NCI-H2196 (cell line): Measurements from ENCODE around the gene FLYWCH2.
"Not testable (repeated sequence)": the region's sequence is repeated elsewhere in the genome, so short reads cannot be mapped to it uniquely, and the experiment has no call there.

Source experiments
- DNase-seq: peaks from one replicate; lab custom pipeline; 2025; ENCODE audit not compliant: unreplicated experiment; lab: John Stamatoyannopoulos, UW

Gene FLYWCH2

GRCh38 chr16:2912330-2913199, 29.6 kb downstream of the FLYWCH2 start:
- DNase-seq = no peak

DNA sequence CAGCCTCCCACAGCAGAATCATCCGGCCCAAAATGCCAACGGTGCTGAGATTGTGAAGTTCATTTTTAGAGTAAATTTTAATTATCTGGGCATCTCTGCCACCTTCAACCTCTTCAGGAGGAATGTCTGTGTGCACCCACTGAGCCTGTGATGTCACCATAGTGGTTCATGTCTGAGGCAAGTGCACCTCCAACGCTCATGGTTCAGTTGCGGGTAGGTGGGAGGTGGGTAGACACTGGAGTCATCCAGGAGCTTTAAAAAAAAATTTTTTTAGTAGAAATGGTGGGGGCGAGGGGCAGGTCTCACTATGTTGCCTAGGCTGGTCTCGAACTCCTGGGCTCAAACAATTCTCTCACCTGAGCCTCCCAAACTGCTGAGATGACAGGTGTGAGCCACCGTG, 30.6 kb downstream of the FLYWCH2 start:
- DNase-seq = no peak

DNA sequence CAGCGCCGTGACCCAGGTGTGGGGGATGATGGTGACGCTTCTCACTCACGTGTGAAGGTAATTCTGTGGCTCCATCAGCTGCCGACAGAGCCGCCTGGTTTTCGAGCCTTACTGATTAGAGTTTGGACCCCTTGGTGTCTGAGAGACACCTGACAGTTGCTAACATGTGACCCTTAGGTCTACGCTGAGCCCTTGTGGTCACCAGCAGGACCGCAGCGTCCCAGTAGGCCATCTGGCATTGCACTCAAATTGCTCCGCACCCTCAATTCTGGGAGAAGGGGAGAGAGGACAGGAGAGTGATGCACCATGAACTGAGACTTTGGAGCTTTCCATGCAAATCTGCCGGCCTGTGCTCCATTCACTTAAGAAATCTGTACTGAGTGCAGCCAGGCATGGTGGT, 31.2 kb downstream of the FLYWCH2 start:
- no peak for DNase-seq

DNA sequence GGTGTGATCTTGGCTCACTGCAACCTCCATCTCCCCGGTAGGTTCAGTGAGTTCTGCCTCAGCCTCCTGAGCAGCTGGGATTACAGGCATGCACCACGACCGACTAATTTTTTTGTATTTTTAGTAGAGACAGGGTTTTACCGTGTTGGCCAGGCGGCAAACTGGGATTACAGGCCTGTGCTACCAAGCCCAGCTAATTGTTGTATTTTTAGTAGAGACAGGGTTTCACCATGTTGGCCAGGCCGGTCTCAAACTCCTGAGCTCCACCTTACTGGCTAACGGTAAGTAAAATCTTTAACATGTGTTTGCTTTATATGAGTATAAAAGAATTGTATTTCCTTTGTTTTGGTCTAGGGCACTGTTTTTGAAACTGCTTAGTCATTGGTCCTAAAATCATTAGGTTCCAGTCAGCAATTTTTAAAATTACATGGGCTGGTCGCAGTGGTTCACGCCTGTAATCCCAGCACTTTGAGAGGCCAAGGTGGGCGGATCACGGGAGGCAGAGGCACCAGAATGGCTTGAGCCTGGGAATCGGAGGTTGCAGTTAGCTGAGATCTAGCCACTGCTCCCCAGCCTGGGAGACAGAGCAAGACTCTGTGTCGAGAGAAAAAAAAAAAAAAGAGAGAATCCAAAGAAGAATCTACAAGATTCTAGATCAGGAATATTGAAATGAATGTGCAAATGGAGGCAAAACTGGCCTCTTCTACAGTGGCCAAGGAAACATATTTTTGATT, 32.3 kb downstream of the FLYWCH2 start:
- DNase-seq = no peak

GRCh38 chr16:2919511-2920255, 36.7 kb downstream of the FLYWCH2 start:
- DNase-seq = peak; percentile 56

- DNase-seq = no peak
Observed at GRCh38 chr16:2923481-2923880, 40.5 kb downstream of the FLYWCH2 start.

DNA sequence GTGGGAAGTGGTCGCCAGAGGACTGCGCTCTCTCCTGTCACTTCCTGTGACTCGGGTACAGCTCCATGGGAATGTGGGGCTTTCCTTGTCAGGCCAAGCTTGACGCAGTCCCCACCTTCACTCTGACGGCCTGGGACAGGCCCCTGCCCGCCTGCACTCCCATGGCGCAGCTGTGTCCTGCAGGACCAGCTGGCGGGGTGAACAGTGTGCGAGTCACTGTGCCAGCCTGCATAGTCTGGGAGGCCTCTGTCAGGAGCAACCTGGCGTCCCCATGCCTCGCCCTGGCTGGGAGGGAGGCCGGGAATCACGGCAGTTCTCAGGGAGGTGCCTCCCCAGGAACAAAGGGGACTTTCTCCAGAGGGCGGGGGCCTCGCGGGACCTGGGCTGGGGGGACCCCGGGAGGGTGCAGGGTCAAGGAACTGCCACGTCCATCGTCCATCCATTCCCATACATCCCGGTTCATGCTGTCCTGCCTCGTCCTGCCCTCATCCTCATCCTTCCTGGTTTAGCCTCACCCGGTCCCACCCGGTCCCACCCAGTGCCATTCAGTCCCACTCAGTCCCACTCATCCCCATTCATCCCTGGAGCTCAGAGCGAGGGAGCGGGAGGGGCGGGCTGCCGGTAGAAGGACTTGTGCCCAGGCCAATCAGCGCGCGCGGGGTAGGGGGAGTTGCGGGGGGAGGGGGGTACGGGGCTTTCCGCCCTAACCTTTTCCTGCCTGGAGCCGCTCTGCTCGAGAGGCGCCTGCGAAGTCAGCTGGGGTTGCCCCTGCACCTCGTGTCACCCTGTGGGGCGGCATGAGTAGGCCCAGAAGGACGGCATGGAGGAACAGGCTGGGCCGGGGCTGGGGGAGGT, 42.1 kb downstream of the FLYWCH2 start:
- DNase-seq = no peak

DNA sequence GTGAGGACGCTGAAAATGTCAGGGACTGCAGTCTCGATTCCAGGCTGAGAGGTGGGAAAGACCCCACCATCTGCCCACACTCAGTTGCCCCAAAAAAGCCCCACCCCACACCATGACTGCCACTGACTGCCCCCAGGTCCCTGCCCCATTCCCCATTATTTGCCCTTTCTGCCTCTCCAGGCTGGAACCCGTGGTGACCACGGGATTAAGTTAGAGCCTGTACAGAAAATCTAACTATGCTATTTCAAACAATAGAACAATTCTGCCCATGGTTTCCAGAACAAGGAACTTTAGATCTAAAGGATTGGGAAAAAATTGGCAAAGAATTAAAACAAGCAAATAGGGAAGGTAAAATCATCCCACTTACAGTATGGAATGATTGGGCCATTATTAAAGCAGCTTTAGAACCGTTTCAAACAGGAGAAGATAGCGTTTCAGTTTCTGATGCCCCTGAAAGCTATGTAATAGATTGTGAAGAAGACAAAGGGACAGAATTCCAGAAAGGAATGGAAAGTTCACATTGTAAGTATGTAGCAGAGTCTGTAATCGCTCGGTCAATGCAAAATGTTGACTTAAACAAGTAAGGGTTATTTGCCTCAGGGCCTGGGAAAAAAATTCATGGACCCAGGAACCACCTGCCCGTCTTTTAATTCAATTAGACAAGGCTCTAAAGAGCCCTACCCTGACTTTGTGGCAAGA, 43.1 kb downstream of the FLYWCH2 start:
- DNase-seq = no peak

GRCh38 chr16:2926650-2926999, 43.6 kb downstream of the FLYWCH2 start:
- no peak for DNase-seq

DNA sequence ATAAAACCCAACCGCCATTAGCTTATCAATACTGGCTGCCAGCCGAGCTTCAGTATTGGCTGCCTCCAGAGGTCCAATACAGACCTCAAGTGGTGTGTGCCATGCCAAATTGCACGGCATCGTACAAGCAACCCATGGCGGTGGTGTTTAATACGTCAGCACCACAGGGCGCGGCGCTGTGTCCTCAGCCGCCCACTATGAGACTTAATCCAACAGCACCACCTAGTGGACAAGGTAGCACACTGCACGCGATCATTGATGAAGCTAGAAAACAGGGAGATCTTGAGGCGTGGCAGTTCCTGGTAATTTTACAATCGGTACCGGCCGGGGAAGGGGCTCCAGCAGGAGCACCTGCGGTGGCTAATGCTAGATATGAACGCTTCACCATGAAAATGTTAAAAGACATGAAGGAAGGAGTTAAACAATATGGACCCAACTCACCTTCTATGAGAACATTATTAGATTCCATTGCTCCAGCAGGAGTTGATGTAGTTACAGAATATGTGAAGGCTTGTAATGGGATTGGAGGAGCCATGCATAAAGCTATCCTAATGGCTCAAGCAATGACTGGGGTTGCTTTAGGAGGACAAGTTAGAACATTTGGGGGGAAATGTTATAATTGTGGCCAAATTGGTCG, 44.1 kb downstream of the FLYWCH2 start:
- DNase-seq = peak; percentile 93

- not testable (repeated sequence) for DNase-seq
Observed at GRCh38 chr16:2928151-2928550, 45.1 kb downstream of the FLYWCH2 start.

DNA sequence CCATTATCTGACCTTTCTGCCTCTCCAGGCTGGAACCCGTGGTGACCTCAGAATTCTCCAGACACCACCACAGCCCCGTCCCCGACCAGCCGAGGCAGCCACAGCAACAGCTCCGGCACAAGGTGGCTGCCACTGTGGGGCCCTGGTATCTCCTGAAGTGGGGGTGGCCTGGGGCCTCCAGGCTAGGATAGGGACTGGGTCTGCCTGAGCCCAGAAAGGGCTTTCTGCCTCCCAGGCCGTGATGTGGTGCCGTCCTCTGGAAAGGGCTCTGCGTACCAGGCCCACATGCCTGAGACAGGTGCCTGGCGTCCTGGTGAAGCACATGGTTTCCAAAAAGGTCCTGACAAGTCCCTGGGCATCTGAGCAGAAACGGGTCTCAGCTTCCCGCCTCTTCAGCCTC, 45.8 kb downstream of the FLYWCH2 start:
- DNase-seq = no peak

DNA sequence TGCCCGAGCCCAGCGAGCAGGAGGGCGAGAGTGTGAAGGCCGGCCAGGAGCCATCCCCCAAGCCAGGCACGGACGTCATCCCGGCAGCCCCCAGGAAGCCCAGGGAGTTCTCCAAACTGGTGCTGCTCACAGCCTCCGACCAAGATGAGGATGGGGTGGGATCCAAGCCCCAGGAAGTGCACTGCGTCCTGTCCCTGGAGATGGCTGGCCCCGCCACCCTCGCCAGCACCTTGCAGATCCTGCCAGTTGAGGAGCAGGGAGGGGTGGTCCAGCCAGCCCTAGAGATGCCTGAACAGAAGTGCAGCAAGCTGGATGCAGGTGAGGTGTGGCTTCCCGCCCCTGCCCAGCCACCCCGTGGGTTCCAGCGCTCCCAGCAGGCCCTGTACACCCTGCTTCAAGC, 46.7 kb downstream of the FLYWCH2 start:
- DNase-seq = no peak

- DNase-seq = no peak
Observed at GRCh38 chr16:2930236-2930635, 47.2 kb downstream of the FLYWCH2 start.

DNA sequence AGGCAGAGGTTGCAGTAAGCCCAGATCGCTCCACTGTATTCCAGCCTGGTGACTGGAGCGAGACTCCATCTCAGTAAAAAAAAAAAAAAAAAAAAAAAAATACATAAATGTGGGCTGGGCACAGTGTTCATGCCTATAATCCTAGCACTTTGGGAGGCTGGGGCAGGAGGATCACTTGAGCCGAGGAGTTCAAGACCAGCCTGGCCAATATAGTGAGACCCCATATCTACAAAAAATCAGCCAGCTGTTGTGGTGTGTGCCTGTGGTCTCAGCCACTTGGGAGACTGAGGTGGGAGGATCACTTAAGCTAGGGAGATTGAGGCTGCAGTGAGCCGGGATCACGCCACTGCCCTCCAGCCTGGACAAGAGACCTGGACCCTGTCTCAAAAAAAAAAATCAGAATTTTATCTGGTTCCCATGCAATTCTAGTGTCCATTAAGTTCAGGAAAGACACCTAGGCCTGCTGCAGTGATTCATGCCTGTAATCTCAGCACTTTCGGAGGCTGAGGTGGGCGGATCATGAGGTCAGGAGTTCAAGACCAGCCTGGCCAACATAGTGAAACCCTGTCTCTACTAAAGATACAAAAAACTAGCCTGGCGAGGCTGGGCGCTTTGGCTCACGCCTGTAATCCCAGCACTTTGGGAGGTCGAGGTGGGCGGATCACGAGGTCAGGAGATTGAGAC, 48.4 kb downstream of the FLYWCH2 start:
- not testable (repeated sequence) for DNase-seq

DNA sequence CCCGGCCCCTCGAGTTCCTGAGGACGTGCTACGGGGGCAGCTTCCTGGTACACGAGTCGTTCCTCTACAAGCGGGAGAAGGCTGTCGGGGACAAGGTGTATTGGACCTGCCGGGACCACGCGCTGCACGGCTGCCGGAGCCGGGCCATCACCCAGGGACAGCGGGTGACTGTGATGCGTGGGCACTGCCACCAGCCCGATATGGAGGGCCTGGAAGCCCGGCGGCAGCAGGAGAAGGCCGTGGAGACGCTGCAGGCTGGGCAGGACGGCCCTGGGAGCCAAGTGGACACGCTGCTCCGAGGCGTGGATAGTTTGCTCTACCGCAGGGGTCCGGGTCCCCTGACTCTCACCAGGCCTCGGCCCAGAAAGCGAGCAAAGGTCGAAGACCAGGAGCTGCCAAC, 50.1 kb downstream of the FLYWCH2 start:
- no peak for DNase-seq

DNA sequence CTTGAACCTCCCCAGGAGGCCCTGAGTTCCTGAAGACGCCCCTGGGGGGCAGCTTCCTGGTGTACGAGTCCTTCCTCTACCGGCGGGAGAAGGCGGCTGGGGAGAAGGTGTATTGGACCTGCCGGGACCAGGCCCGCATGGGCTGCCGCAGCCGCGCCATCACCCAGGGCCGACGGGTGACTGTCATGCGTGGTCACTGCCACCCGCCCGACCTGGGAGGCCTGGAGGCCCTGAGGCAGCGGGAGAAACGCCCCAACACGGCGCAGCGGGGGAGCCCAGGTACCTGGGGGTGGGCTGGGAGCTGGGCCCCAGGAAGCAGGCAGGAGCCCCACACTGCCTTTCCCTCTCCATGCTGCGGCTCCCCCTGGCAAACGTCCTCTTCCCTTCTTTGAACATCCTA, 50.7 kb downstream of the FLYWCH2 start:
- DNase-seq = no peak

DNA sequence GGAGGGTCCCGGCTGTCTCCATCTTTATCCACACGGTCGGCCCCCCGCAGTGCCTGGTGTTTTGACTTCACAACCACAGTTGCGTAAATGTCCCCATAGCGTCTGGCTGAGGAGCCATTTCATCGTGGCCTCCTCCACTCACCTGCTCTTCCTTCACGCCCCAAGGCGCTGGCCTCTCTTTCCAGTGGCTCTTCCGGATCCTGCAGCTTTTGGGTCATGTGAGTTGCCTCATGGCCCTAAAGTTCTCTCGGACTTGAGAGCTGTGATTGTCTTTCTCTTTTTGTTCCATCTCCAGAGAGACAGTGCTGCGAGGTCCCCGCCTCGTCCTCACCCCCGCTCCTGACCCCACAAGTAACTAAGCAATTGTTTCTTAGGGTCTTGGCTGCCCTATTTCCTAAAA, 51.4 kb downstream of the FLYWCH2 start:
- no peak for DNase-seq

DNA sequence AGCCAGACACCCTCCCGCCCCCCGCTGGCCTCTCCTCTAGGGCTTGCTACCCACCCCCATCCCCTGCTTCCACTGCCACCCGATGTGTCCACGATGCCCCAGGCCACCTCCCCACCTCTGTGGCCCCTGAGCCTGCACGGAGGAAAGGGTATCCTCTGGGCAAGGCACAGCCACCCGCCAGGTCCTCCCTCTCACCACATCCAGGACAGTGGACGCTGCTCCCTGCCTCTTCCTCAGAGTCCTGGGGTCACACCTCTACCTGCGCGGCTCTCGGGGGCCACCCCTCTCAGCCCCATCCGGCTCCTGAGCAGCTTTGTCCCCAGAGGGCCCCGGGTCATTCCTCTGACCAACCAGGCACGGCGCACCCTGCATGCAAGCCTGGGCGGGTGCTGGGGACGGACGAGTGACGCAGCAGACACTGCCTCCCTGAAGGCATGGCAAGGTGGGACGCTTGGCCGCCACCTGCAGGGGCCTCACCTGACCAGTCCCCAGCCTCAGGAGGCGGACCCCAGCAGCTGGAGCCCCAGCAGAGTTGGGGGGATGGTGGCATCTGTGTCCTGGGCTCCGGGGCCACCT, 53.5 kb downstream of the FLYWCH2 start:
- no peak for DNase-seq
